HEK293 (cell line): Measurements from ENCODE around the gene RHCG.

Experiments
- CTCF ChIA-PET: fragments of 350-600 bp; formaldehyde crosslinking; extraction: SDS; loops from one replicate; lab custom pipeline; 2021; ENCODE audit warnings: antibody characterized with exemption; lab: Yijun Ruan, JAX
- POLR2A ChIA-PET: fragments of 300-600 bp; formaldehyde crosslinking; extraction: SDS; loops from one replicate; lab custom pipeline; 2020; ENCODE audit warnings: antibody characterized with exemption, inconsistent platforms; lab: Yijun Ruan, JAX
- H3K27ac ChIP-seq: fragments of 200-500 bp; sonication (Bioruptor generic); 2 replicates; pipeline ENCODE4 v1.5.1; 2014; ENCODE audit warnings: low read depth, low read length, control low read depth, inconsistent platforms; ENCODE audit errors: extremely low read depth
- H3K36me3 ChIP-seq, 2 experiments: fragments of 200-500 bp in 1 of 2; sonication (Bioruptor generic) in 1 of 2; 1 replicate in 1 of 2; 2 replicates in 1 of 2; pipeline ENCODE4 v1.5.1; 2014 to 2017; ENCODE audit warnings: inconsistent platforms in 2 of 2, low read length in 2 of 2; ENCODE audit not compliant: control insufficient read depth in 2 of 2, insufficient read depth in 1 of 2
- H3K4me1 ChIP-seq: fragments of 200-500 bp; sonication (Bioruptor generic); 2 replicates; pipeline ENCODE4 v1.5.1; 2014; ENCODE audit warnings: mild to moderate bottlenecking, low read length, inconsistent platforms; ENCODE audit not compliant: control insufficient read depth, insufficient read depth
- H3K4me3 ChIP-seq: 2 replicates; pipeline ENCODE4 v1.5.1; 2011; ENCODE audit warnings: low read depth, mild to moderate bottlenecking, control low read depth, low read length, moderate library complexity
- H3K9me3 ChIP-seq: fragments of 200-500 bp; sonication (Bioruptor generic); 2 replicates; pipeline ENCODE4 v1.5.1; 2014; ENCODE audit warnings: low read depth, low read length, inconsistent platforms; ENCODE audit not compliant: control insufficient read depth, insufficient read depth
- BCL11A ChIP-seq: fragments of 450-650 bp; formaldehyde crosslinking; IDR thresholded peaks from 2 replicates; pipeline ENCODE4 v1.5.1; 2016; ENCODE audit warnings: low read depth, missing biosample characterization, missing genetic modification characterization
- GLI4 ChIP-seq: fragments of 450-650 bp; formaldehyde crosslinking; IDR thresholded peaks from 2 replicates; pipeline ENCODE4 v1.5.1; 2016; ENCODE audit warnings: missing biosample characterization, missing genetic modification characterization
- HIC1 ChIP-seq: fragments of 450-650 bp; formaldehyde crosslinking; IDR thresholded peaks from 2 replicates; pipeline ENCODE4 v1.5.1; 2016; ENCODE audit warnings: missing biosample characterization, missing genetic modification characterization
- KLF8 ChIP-seq: fragments of 450-650 bp; formaldehyde crosslinking; IDR thresholded peaks from 2 replicates; pipeline ENCODE4 v1.5.1; 2016; ENCODE audit warnings: missing biosample characterization, missing genetic modification characterization
- PRDM10 ChIP-seq: fragments of 450-650 bp; formaldehyde crosslinking; IDR thresholded peaks from 2 replicates; pipeline ENCODE4 v1.5.1; 2016; ENCODE audit warnings: missing biosample characterization, missing genetic modification characterization
- YY1 ChIP-seq: fragments of 450-650 bp; formaldehyde crosslinking; IDR thresholded peaks from 2 replicates; pipeline ENCODE4 v1.5.1; 2018; ENCODE audit warnings: missing biosample characterization, missing genetic modification characterization
- ZBTB17 ChIP-seq: fragments of 450-650 bp; formaldehyde crosslinking; IDR thresholded peaks from 2 replicates; pipeline ENCODE4 v1.5.1; 2016; ENCODE audit warnings: missing biosample characterization, missing genetic modification characterization
- ZBTB48 ChIP-seq: fragments of 450-650 bp; formaldehyde crosslinking; IDR thresholded peaks from 2 replicates; pipeline ENCODE4 v1.5.1; 2016; ENCODE audit warnings: missing biosample characterization, missing genetic modification characterization
- ZBTB8A ChIP-seq: fragments of 450-650 bp; formaldehyde crosslinking; IDR thresholded peaks from 2 replicates; pipeline ENCODE4 v1.5.1; 2016; ENCODE audit warnings: missing biosample characterization, missing genetic modification characterization
- ZFP69B ChIP-seq: fragments of 450-650 bp; formaldehyde crosslinking; IDR thresholded peaks from 2 replicates; pipeline ENCODE4 v1.5.1; 2016; ENCODE audit warnings: missing biosample characterization, missing genetic modification characterization
- ZNF140 ChIP-seq: fragments of 450-650 bp; formaldehyde crosslinking; IDR thresholded peaks from 2 replicates; pipeline ENCODE4 v1.5.1; 2016; ENCODE audit warnings: missing biosample characterization, missing genetic modification characterization
- ZNF292 ChIP-seq: fragments of 450-650 bp; formaldehyde crosslinking; IDR thresholded peaks from 2 replicates; pipeline ENCODE4 v1.5.1; 2016; ENCODE audit warnings: low read depth, missing biosample characterization, missing genetic modification characterization, borderline replicate concordance
- ZNF311 ChIP-seq: fragments of 450-650 bp; formaldehyde crosslinking; IDR thresholded peaks from 2 replicates; pipeline ENCODE4 v1.5.1; 2017; ENCODE audit warnings: missing biosample characterization, missing genetic modification characterization, borderline replicate concordance
- ZNF37A ChIP-seq: fragments of 450-650 bp; IDR thresholded peaks from 2 replicates; pipeline ENCODE4 v1.5.1; 2018; ENCODE audit warnings: missing biosample characterization, missing genetic modification characterization
- ZNF48 ChIP-seq: fragments of 450-650 bp; formaldehyde crosslinking; IDR thresholded peaks from 2 replicates; pipeline ENCODE4 v1.5.1; 2016; ENCODE audit warnings: missing biosample characterization, missing genetic modification characterization
- ZNF510 ChIP-seq: fragments of 450-650 bp; formaldehyde crosslinking; IDR thresholded peaks from 2 replicates; pipeline ENCODE4 v1.5.1; 2018; ENCODE audit warnings: mild to moderate bottlenecking, missing genetic modification characterization, missing biosample characterization; ENCODE audit not compliant: insufficient replicate concordance
- ZNF513 ChIP-seq: fragments of 450-650 bp; IDR thresholded peaks from 2 replicates; pipeline ENCODE4 v1.5.1; 2018; ENCODE audit warnings: missing biosample characterization, missing genetic modification characterization
- ZNF558 ChIP-seq: fragments of 450-650 bp; formaldehyde crosslinking; IDR thresholded peaks from 2 replicates; pipeline ENCODE4 v1.5.1; 2016; ENCODE audit warnings: missing biosample characterization, missing genetic modification characterization
- ZNF623 ChIP-seq: fragments of 450-650 bp; formaldehyde crosslinking; IDR thresholded peaks from 2 replicates; pipeline ENCODE4 v1.5.1; 2016; ENCODE audit warnings: missing biosample characterization, missing genetic modification characterization
- ZNF624 ChIP-seq: fragments of 450-650 bp; formaldehyde crosslinking; IDR thresholded peaks from 2 replicates; pipeline ENCODE4 v1.5.1; 2017; ENCODE audit warnings: missing biosample characterization, missing genetic modification characterization
- ZNF664 ChIP-seq: fragments of 450-650 bp; formaldehyde crosslinking; IDR thresholded peaks from 2 replicates; pipeline ENCODE4 v1.5.1; 2016; ENCODE audit warnings: missing biosample characterization, missing genetic modification characterization
- ZNF76 ChIP-seq: fragments of 450-650 bp; formaldehyde crosslinking; IDR thresholded peaks from 2 replicates; pipeline ENCODE4; 2016; ENCODE audit warnings: low read depth, missing biosample characterization, missing genetic modification characterization, borderline replicate concordance
- ZNF768 ChIP-seq: fragments of 450-650 bp; formaldehyde crosslinking; IDR thresholded peaks from 2 replicates; pipeline ENCODE4 v1.5.1; 2018; ENCODE audit warnings: missing biosample characterization, mild to moderate bottlenecking, missing genetic modification characterization
- ZSCAN23 ChIP-seq: fragments of 450-650 bp; formaldehyde crosslinking; IDR thresholded peaks from 2 replicates; pipeline ENCODE4 v1.5.1; 2016; ENCODE audit warnings: missing biosample characterization, missing genetic modification characterization
- ZSCAN4 ChIP-seq: fragments of 450-650 bp; formaldehyde crosslinking; IDR thresholded peaks from 2 replicates; pipeline ENCODE4 v1.5.1; 2017; ENCODE audit warnings: missing biosample characterization, missing genetic modification characterization

RHCG gene

GRCh38 chr15:89528757-89529352 is 32.5 kb upstream of the RHCG start:
- H3K4me1 ChIP-seq, result no peaks in the 10 kb centered on the region
- ChIA-PET POLR2A (no interaction called here), CTCF (interaction anchor here (0.8 kb wide), 1 partner anchor 86 kb away, joined by 4 read pairs; no protein-coding TSS in a partner anchor)
- no peaks in the 10 kb centered on the region for H3K9me3 ChIP-seq
- TF ChIP-seq ZNF558 (tag by site-specific recombination), result no peak
- no peak for TF ChIP-seq ZNF37A (tag by site-specific recombination)
- no peak for TF ChIP-seq ZNF623 (tag by site-specific recombination)
- TF ChIP-seq ZNF664 (tag by site-specific recombination), result no peak
- no peak for TF ChIP-seq ZNF48 (tag by site-specific recombination)
- no peak for TF ChIP-seq KLF8 (tag by site-specific recombination)
- no peak for TF ChIP-seq ZBTB48
- TF ChIP-seq ZBTB8A (tag by site-specific recombination), result no peak
- TF ChIP-seq ZNF768 (tag by site-specific recombination), result no peak
- TF ChIP-seq ZBTB17 (tag by site-specific recombination), result no peak
- no peak for TF ChIP-seq ZNF513
- TF ChIP-seq ZSCAN23 (tag by site-specific recombination), result no peak
- no peak overlapping the region for H3K27ac ChIP-seq
- no peaks in the 10 kb centered on the region for H3K36me3 ChIP-seq
- H3K4me3 ChIP-seq, result no peak overlapping the region

GRCh38 chr15:89526601-89527441 is 30.4 kb upstream of the RHCG start:
- Histone ChIP-seq H3K36me3 (no peaks in the 10 kb centered on the region), H3K27ac (no peak overlapping the region), H3K9me3 (no peaks in the 10 kb centered on the region)
- no peak for TF ChIP-seq ZNF510 (tag by site-specific recombination)
- no peak for TF ChIP-seq HIC1
- TF ChIP-seq YY1, result no peak
- no peak for TF ChIP-seq BCL11A
- TF ChIP-seq PRDM10 (tag by site-specific recombination), result no peak
- no peak for TF ChIP-seq ZSCAN4 (tag by site-specific recombination)
- TF ChIP-seq GLI4 (tag by site-specific recombination), result no peak
- TF ChIP-seq ZNF292 (tag by site-specific recombination), result no peak
- TF ChIP-seq ZNF76 (tag by site-specific recombination), result no peak
- TF ChIP-seq ZNF311 (tag by site-specific recombination), result no peak
- no peak for TF ChIP-seq ZFP69B (tag by site-specific recombination)
- no peak for TF ChIP-seq ZNF624 (tag by site-specific recombination)
- TF ChIP-seq ZNF140 (tag by site-specific recombination), result no peak

More at GRCh38 chr15:89526601-89527441, 30.4 kb upstream of the RHCG start:
- ChIA-PET POLR2A (no interaction called here), CTCF (interaction anchor here (0.6 to 1.0 kb wide), 2 partner anchors 109 to 168 kb away, joined by 3 to 4 read pairs; no protein-coding TSS in a partner anchor)
- H3K4me1 ChIP-seq, result no peaks in the 10 kb centered on the region
- H3K4me3 ChIP-seq, result no peak overlapping the region
